Measurements from ENCODE around the gene LYRM9.
"Not testable (repeated sequence)": the region's sequence is repeated elsewhere in the genome, so short reads cannot be mapped to it uniquely, and the experiment has no call there.

Gene LYRM9

GRCh38 chr17:27829888-27830287 lies 63.3 kb downstream of the LYRM9 start:
- not testable (repeated sequence) for H3K4me3 ChIP-seq (ENCODE audit: low read depth in 1 of 2, low read length in 2 of 2); H3K9me3 ChIP-seq (ENCODE audit: control insufficient read depth in 1 of 2, low read length in 2 of 2); H3K4me1 ChIP-seq (ENCODE audit: control insufficient read depth in 1 of 2, insufficient read depth in 2 of 2, low read length in 2 of 2); H3K27ac ChIP-seq (ENCODE audit: low read depth, low read length); H3K27me3 ChIP-seq (ENCODE audit: control insufficient read depth in 1 of 2, insufficient read depth in 2 of 2, low read length in 2 of 2); H3K9ac ChIP-seq (ENCODE audit: low read depth in 1 of 2, low read length in 2 of 2); H3K36me3 ChIP-seq (ENCODE audit: control insufficient read depth in 1 of 2, insufficient read depth in 2 of 2, low read length in 2 of 2)

- not testable (repeated sequence) for H3K36me3 ChIP-seq (ENCODE audit: control insufficient read depth in 1 of 2, insufficient read depth in 2 of 2, low read length in 2 of 2); H3K27me3 ChIP-seq (ENCODE audit: control insufficient read depth in 1 of 2, insufficient read depth in 2 of 2, low read length in 2 of 2); H3K4me3 ChIP-seq (ENCODE audit: low read depth in 1 of 2, low read length in 2 of 2); H3K9ac ChIP-seq (ENCODE audit: low read depth in 1 of 2, low read length in 2 of 2); H3K9me3 ChIP-seq (ENCODE audit: control insufficient read depth in 1 of 2, low read length in 2 of 2); H3K27ac ChIP-seq (ENCODE audit: low read depth, low read length)
- H3K4me1 ChIP-seq (ENCODE audit: control insufficient read depth in 1 of 2, insufficient read depth in 2 of 2, low read length in 2 of 2), result peaks cover 12 to 16% of the 10 kb centered on the region in 2 donors
Measured at GRCh38 chr17:27829143-27829711, 63.9 kb downstream of the LYRM9 start.

Data from duodenal mucosa (tissue), 2 donors.